GM12865 (cell line): ENCODE data around the gene C3orf38.

ENCODE experiments used
- DNase-seq: peaks from one replicate; pipeline ENCODE4 v3.0.0; 2010; ENCODE audit warnings: low read depth
- H3K4me3 ChIP-seq: 2 replicates; pipeline ENCODE4 v1.5.1; 2011; ENCODE audit warnings: mild to moderate bottlenecking, low read depth, low read length, control low read depth
- CTCF ChIP-seq: IDR thresholded peaks from 2 replicates; pipeline ENCODE4 v1.5.1; 2011; ENCODE audit warnings: low read length, control low read depth, low read depth, inconsistent platforms; ENCODE audit not compliant: insufficient read depth; ENCODE audit errors: missing control alignments

Gene C3orf38

GRCh38 chr3:88188436-88188835 lies 38.7 kb downstream of the C3orf38 start:
- DNase-seq: no peak
- no peak overlapping the region for H3K4me3 ChIP-seq

DNA sequence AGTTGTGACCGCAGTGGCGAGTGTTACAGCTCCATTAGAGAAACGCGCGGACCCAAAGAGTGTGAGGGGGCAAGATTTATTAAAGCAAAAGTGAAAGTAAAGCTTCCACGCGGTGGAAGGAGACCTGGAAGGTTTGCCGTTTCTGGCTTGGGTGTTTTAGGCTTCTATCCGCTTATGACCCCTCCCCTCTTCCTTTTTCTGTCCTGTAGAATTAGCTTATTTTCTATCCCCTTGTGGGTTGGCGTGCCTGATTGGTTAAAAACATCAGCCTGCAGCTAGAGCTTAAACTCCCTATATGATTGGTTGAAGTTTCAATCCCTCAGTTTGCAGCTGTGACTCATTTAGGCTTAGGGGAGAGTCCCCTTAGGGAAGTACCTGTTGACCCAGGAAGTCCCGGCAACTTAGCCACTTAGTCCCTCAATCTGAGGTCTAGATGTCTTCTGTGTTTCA lies 39.6 kb downstream of the C3orf38 start:
- peak; percentile 65 for DNase-seq
- TF ChIP-seq CTCF: no peak
- no peak overlapping the region for H3K4me3 ChIP-seq

More at GRCh38 chr3:88188436-88188835, 38.7 kb downstream of the C3orf38 start:
- TF ChIP-seq CTCF: no peak

DNA sequence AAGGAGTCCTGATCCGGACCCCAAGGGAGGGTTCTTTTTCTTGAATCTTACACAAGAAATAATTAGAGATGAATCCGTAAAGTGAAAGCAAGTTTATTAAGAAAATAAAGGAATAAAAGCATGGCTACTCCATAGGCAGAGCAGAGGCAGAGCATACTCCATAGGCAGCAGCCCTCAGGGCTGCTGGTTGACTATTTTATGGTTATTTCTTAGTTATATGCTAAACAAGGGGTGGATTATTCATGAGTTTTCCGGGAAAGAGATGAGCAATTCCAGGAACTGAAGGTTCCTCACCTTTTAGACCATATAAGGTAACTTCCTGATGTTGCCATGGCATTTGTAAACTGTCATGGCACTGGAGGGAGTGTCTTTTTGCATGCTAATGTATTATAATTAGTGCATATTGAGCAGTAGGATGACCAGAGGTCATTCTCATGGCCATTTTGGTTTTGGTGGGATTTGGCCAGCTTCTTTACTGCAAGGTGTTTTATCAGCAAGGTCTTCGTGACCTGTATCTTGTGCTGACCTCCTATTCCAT lies 42.2 kb downstream of the C3orf38 start:
- DNase-seq: no peak
- no peak overlapping the region for H3K4me3 ChIP-seq
- no peak for TF ChIP-seq CTCF

DNA sequence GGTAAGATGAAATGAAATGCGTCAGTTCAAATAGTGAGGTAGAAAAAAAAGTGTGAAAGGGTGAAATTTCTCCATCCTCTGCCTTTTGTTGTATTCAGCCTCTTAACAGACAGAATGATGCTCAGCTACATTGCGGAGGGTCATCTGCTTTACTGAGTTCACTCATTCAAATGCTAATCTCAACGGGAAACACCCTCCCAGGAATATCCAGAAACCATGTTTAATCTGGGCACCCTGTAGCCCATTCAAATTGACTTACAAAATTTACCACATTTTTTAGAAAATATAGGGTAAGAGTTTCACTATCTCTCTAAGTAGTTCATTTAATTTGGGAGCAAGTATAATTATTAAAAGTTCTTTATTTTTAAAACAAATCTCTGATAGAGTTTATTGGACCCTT lies 42.9 kb downstream of the C3orf38 start:
- no peak overlapping the region for H3K4me3 ChIP-seq
- no peak for DNase-seq
- TF ChIP-seq CTCF: no peak

GRCh38 chr3:88195951-88196434 lies 46.2 kb downstream of the C3orf38 start:
- no peak overlapping the region for H3K4me3 ChIP-seq
- no peak for TF ChIP-seq CTCF
- no peak for DNase-seq

DNA sequence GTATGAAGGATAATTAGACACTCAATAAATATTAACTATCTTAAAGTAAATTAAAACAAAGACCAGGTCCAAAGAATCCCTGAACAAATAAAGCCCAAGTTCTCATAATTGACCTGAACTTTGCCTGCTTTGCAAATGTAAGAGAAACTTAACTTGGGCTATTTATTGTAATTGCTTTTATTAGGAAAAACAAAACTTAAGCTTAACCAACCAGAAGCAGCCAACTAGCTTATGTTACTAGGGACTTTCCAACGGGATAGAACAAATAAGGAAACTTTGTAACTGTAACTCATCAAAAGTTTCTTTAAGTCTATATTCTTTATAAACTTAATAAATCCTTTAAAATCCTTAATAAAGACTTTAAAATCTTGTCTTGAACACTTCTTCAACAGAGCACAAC lies 48.4 kb downstream of the C3orf38 start:
- no peak for TF ChIP-seq CTCF
- DNase-seq: no peak
- no peak overlapping the region for H3K4me3 ChIP-seq

- no peak overlapping the region for H3K4me3 ChIP-seq
- peak; percentile 65 for DNase-seq
- TF ChIP-seq CTCF: peak; percentile 82
Measured at GRCh38 chr3:88203642-88204055, 53.9 kb downstream of the C3orf38 start.
